NCI-H2196 treated with DMSO at 0.1 percent for 48 hours (cell line): Measurements from ENCODE around the gene USP54.
"Not testable (repeated sequence)": the region's sequence is repeated elsewhere in the genome, so short reads cannot be mapped to it uniquely, and the experiment has no call there.

Experiments used
- DNase-seq: peaks from one replicate; lab custom pipeline; 2025; ENCODE audit not compliant: unreplicated experiment; lab: John Stamatoyannopoulos, UW

Gene USP54

GRCh38 chr10:73590881-73591799 lies at the start of gene USP54:
Gene USP54, minus strand, starts transcription at chr10:73591342. Its CDS starts 15,684 bp downstream, at chr10:73575658.
- no peak for DNase-seq

- DNase-seq: no peak
These were observed 48.1 kb upstream of the USP54 start for GRCh38 chr10:73639286-73639685.

GRCh38 chr10:73635781-73636180 lies 44.6 kb upstream of the USP54 start:
- DNase-seq: no peak

GRCh38 chr10:73634421-73634820 lies 43.3 kb upstream of the USP54 start:
- DNase-seq: no peak

- no peak for DNase-seq
These were observed 38.0 kb upstream of the USP54 start for GRCh38 chr10:73629165-73629564.

GRCh38 chr10:73628405-73628804 lies 37.3 kb upstream of the USP54 start:
- DNase-seq: no peak

GRCh38 chr10:73627300-73627699 lies 36.2 kb upstream of the USP54 start:
- DNase-seq: no peak

- DNase-seq: peak; percentile 56
These were observed 35.0 kb upstream of the USP54 start for GRCh38 chr10:73625884-73626752.

- DNase-seq: no peak
These were observed 34.1 kb upstream of the USP54 start for GRCh38 chr10:73625004-73625883.

- DNase-seq: no peak
These were observed 31.9 kb upstream of the USP54 start for GRCh38 chr10:73623056-73623455.

- DNase-seq: not testable (repeated sequence)
These were observed 29.8 kb upstream of the USP54 start for GRCh38 chr10:73620974-73621373.

GRCh38 chr10:73617143-73617542 lies 26.0 kb upstream of the USP54 start:
- not testable (repeated sequence) for DNase-seq

GRCh38 chr10:73614720-73615119 lies 23.6 kb upstream of the USP54 start:
- DNase-seq: no peak

- DNase-seq: no peak
These were observed 18.0 kb upstream of the USP54 start for GRCh38 chr10:73609116-73609515.

GRCh38 chr10:73601486-73601921 lies 10.4 kb upstream of the USP54 start:
- peak; percentile 62 for DNase-seq

- no peak for DNase-seq
These were observed 6.2 kb upstream of the USP54 start for GRCh38 chr10:73597346-73597745.

GRCh38 chr10:73593812-73594211 lies 2.7 kb upstream of the USP54 start:
- DNase-seq: no peak

- no peak for DNase-seq
These were observed 2.0 kb upstream of the USP54 start for GRCh38 chr10:73593110-73593509.

- DNase-seq: no peak
These were observed 975 bp upstream of the USP54 start for GRCh38 chr10:73591935-73592699.

- no peak for DNase-seq
These were observed 1.5 kb downstream of the USP54 start for GRCh38 chr10:73589563-73590126.
